ENCODE measurements around the gene NDUFA12.
"Not testable (repeated sequence)": the region's sequence is repeated elsewhere in the genome, so short reads cannot be mapped to it uniquely, and the experiment has no call there.

NDUFA12 gene

DNA sequence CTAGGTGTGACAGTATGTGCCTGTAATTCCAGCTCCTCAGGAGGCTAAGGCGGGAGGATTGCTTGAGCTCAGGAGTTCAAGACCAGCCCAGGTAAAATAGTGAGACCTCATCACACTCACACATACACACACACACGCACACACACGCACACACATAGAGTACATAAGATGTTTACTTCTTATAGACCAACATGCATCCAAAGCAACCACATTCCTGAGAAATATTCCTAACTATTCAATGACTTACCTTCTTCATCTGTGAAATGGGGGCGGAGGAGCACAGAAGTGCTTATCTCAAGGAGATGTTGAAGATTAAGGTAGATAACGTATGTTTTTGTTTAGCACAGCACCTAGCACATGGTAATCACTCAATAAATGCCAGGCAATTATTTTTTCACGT, 6.4 kb downstream of the NDUFA12 start:
- H3K27ac ChIP-seq: no peak overlapping the region
- TF ChIP-seq ZFX (IDR thresholded peaks at IDR 0.05; ENCODE audit: borderline replicate concordance): no peak
- TF ChIP-seq, protein P1, sequence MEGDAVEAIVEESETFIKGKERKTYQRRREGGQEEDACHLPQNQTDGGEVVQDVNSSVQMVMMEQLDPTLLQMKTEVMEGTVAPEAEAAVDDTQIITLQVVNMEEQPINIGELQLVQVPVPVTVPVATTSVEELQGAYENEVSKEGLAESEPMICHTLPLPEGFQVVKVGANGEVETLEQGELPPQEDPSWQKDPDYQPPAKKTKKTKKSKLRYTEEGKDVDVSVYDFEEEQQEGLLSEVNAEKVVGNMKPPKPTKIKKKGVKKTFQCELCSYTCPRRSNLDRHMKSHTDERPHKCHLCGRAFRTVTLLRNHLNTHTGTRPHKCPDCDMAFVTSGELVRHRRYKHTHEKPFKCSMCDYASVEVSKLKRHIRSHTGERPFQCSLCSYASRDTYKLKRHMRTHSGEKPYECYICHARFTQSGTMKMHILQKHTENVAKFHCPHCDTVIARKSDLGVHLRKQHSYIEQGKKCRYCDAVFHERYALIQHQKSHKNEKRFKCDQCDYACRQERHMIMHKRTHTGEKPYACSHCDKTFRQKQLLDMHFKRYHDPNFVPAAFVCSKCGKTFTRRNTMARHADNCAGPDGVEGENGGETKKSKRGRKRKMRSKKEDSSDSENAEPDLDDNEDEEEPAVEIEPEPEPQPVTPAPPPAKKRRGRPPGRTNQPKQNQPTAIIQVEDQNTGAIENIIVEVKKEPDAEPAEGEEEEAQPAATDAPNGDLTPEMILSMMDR (IDR thresholded peaks at IDR 0.05): no peak

DNA sequence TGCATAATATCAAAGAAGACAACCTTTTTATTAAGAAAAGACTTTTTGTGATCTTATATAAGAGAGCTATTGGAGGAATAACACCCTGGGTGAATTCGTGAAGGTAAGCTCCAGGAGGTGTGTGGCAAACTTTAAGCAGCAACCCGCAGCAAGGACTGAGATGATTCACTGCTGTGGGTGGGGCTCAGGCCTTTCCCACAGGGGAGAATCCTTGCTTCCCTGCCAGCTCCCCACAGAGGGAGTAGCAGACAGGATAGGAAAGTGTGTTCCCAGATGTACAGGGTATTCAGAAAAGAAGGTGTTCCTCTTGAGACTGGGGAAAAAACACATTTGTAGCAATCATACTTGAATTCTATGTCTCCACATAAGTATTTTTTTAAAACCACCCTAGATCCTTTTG, 9.2 kb downstream of the NDUFA12 start:
- TF ChIP-seq, protein P1 (IDR thresholded peaks at IDR 0.05): no peak
- TF ChIP-seq ZFX (IDR thresholded peaks at IDR 0.05; ENCODE audit: borderline replicate concordance): no peak
- no peak overlapping the region for H3K27ac ChIP-seq

DNA sequence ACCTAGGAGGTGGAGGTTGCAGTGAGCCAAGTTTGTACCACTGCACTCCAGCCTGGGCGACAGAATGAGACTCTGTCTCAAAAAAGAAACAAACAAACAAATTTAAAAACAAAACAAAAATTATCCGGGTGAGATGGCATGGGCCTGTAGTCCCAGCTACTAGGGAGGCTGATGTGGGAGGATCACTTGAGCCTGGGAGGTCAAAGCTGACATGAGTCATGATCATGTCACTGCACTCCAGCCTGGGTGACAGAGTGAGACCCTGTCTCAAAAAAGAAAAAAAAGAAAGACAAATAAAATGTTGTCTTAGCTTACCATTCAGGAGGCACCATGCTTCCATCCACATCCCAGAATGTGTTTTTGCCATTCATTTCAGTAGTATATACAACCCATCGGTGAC, 9.6 kb downstream of the NDUFA12 start:
- not testable (repeated sequence) for H3K27ac ChIP-seq

DNA sequence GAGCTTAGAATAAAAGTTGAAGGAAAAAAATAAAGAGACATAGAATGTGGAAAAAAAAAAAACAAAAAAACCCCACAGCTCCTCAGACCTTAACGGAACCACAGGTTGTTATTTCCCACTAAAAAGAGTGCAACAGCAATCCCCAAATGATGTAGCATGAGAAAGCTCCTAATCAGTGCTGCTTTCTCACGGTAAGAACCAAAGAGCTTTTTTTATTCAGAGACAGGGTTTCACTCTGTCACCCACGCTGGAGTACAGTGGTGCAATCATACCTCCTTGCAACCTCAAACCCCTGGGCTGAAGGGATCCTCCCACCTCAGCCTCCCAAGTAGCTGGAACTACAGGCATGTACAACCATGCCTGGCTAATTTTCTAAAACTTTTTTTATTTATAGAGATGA, 13.3 kb downstream of the NDUFA12 start:
- no peak overlapping the region for H3K27ac ChIP-seq
- TF ChIP-seq, protein P1 (IDR thresholded peaks at IDR 0.05): no peak
- no peak for TF ChIP-seq ZFX (IDR thresholded peaks at IDR 0.05; ENCODE audit: borderline replicate concordance)

DNA sequence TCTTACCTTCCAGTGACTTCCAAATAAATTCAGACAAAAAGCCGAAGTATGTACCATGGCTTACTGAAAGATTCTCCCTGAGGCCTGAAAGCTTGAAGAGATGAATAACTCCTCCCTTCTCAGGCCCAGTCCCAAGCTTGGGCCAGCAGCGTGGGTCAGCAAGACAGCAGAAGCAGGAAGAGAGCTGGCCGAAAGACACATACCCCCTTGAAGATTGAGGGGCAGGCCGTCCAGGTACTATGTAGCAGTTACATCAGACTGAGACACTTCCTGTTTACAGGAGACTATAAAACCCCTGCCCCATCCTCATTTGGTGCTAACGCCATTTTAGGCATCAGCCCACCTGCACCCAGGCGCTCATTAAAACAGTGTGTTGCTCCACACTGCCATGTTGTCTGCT, 15.0 kb downstream of the NDUFA12 start:
- TF ChIP-seq, protein P1 (IDR thresholded peaks at IDR 0.05): no peak
- no peak for TF ChIP-seq ZFX (IDR thresholded peaks at IDR 0.05; ENCODE audit: borderline replicate concordance)
- no peak overlapping the region for H3K27ac ChIP-seq

DNA sequence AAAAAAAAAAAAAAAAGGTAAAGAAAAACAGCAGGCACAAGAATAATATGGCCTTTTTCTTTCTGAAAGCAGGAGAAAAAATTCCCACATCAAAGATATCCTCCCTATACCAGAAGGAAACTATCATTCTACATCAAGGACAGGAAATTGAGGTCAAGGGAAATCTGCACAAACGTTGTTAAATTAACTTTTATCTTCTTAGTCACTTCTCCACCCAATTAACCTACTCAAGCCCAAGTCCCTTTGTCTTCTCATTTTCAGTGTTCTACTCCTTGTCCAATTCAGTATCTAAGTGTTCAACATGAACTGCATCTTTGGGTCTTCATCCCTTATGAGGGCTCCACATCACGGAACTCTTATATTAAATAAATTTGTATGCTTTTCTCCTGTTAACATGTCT, 15.7 kb downstream of the NDUFA12 start:
- TF ChIP-seq ZFX (IDR thresholded peaks at IDR 0.05; ENCODE audit: borderline replicate concordance): no peak
- TF ChIP-seq, protein P1 (IDR thresholded peaks at IDR 0.05): no peak
- no peak overlapping the region for H3K27ac ChIP-seq

DNA sequence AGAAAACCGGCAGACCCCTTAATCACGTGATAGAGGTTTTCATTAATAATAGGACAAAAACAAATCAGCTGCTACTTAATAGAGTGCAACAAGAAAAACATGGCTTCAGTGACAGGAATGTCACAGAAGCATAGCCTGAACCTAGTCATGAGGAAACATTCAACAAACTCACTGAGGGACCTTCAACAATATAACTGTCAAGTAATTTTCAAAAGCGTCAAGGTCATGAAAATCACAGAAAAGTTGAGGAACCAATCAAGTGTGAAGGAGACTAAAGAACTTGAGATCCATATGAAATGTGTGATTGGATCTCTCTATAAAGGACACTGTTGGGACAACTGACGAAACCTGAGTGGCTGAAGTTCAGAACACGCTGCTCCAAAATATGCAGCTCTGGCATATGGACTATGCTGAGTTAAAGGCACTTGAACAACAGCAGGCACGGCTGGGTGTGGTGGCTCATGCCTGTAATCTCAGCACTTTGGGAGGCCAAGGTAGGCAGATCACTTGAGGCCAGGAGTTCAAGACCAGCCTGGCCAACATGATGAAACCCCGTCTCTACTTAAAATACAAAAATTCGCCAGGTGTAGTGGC, 16.3 kb downstream of the NDUFA12 start:
- no peak overlapping the region for H3K27ac ChIP-seq
- TF ChIP-seq, protein P1 (IDR thresholded peaks at IDR 0.05): no peak

DNA sequence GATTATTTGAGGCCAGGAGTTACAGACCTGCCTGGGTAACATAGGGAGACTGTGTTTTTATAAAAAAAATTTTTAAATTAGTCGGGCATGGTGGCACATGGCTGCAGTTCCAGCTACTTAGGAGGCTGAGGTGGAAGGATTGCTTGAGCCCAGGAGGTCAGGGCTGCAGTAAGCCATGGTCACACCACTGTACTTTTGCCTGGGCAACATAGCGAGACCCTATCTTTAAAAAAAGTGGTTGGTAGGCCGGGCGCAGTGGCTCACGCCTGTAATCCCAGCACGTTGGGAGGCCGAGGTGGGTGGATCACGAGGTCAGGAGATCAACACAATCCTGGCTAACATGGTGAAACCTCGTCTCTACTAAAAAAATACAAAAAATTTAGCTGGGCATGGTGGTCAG, 18.4 kb downstream of the NDUFA12 start:
- not testable (repeated sequence) for H3K27ac ChIP-seq
